Measurements from ENCODE around the gene WDR44. TPM values are rescaled to one million over a fixed set of nuclear protein-coding genes. Genes with fewer than 3 reads are reported as not detected.

Gene WDR44
- polyA plus RNA-seq, 1 experiment: 7.5 TPM

DNA sequence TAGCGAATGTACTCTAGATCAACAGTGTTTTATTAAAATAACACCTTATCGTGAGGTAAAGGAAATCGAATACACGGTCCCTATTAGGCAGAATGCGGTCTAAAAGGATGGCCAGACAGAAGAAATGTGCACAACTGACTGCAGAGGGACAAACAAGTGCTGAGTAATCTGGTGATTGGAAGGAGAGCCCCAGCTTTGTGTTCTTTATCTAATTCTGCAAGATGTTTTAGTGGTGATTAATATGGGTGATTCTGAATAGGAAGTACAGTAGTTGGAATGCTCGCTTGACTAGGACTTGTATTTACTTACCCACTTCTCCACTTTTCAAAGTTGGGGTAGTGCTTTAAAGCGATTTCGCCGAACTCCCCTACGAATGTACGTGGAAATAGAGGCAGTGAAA, 1.2 kb downstream of the WDR44 start:
- Histone ChIP-seq H3K4me3 (ENCODE audit: low read depth, low read length) (peak overlapping the region; percentile 78), H3K27me3 (ENCODE audit: control insufficient read depth, insufficient read depth, low read length) (no peaks in the 10 kb centered on the region), H3K36me3 (ENCODE audit: control insufficient read depth, insufficient read depth, low read length) (no peaks in the 10 kb centered on the region)
- no peak for DNase-seq (ENCODE audit: low read depth)
- POLR2A ChIA-PET: interaction anchor here (0.7 kb wide), 1 partner anchor 35 kb away, joined by 3 read pairs; no protein-coding TSS in a partner anchor
- CTCF ChIA-PET: interaction anchor here (0.7 kb wide), 1 partner anchor 103 kb away, joined by 3 read pairs; no protein-coding TSS in a partner anchor
- TF ChIP-seq, protein P1, sequence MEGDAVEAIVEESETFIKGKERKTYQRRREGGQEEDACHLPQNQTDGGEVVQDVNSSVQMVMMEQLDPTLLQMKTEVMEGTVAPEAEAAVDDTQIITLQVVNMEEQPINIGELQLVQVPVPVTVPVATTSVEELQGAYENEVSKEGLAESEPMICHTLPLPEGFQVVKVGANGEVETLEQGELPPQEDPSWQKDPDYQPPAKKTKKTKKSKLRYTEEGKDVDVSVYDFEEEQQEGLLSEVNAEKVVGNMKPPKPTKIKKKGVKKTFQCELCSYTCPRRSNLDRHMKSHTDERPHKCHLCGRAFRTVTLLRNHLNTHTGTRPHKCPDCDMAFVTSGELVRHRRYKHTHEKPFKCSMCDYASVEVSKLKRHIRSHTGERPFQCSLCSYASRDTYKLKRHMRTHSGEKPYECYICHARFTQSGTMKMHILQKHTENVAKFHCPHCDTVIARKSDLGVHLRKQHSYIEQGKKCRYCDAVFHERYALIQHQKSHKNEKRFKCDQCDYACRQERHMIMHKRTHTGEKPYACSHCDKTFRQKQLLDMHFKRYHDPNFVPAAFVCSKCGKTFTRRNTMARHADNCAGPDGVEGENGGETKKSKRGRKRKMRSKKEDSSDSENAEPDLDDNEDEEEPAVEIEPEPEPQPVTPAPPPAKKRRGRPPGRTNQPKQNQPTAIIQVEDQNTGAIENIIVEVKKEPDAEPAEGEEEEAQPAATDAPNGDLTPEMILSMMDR (IDR thresholded peaks at IDR 0.05; ENCODE audit: insufficient read depth, low read depth, low read length): no peak

DNA sequence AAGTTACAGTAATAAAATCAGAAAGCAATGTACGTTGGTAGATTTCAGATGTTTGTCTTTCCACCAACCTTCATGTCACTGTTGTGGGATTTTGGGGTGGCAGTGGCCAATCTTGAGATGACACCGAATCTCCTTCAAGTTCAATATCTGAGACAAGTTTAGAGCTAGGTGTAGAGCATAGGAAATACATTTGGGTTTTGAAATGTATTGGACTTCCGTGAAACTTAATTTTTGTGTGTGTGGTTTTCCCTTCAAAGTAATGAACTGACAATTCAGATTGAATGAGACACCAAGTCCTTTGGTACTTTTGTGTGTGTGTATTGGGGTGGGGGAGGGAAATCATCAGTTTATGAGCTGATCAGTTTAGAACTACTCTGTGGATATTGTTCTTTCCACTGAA, 1.8 kb downstream of the WDR44 start:
- ChIA-PET CTCF (no interaction called here), POLR2A (no interaction called here)
- DNase-seq (ENCODE audit: low read depth): no peak
- H3K27me3 ChIP-seq (ENCODE audit: control insufficient read depth, insufficient read depth, low read length): no peaks in the 10 kb centered on the region
- TF ChIP-seq, protein P1 (IDR thresholded peaks at IDR 0.05; ENCODE audit: insufficient read depth, low read depth, low read length): no peak
- H3K36me3 ChIP-seq (ENCODE audit: control insufficient read depth, insufficient read depth, low read length): no peaks in the 10 kb centered on the region
- H3K4me3 ChIP-seq (ENCODE audit: low read depth, low read length): peak overlapping the region; percentile 78

DNA sequence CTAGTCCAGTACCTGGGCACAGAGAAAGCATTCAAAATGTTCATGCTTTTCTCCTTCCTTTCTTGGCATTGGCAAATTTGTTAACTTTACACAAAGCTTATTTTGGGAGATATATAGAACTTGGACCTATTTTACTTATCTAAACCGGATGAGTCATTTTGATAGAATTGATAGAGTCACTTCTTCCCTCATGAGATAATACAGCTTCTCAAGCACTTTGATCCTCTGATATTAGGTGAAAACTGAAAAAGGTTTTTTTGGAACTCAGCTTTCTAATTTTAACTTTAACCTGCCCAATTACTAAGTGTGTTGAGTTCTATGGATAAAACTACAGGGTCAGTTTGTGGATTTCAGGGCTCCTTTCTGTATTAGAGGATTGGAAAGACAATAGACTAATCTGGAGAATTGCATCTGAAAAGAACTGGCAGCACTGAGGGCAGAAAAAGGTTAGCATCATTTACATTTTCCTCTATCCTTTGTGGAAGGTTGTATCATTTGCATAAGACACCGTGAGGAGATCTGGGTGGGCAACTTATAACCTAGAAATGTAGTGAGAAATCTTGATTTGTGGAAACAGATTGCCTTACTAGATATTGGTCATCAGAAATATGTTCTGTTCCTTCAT, 2.4 kb downstream of the WDR44 start:
- TF ChIP-seq, protein P1 (IDR thresholded peaks at IDR 0.05; ENCODE audit: insufficient read depth, low read depth, low read length): no peak
- Histone ChIP-seq H3K36me3 (ENCODE audit: control insufficient read depth, insufficient read depth, low read length) (no peaks in the 10 kb centered on the region), H3K4me3 (ENCODE audit: low read depth, low read length) (no peak overlapping the region; the same call in 1 of the 2 replicates), H3K27me3 (ENCODE audit: control insufficient read depth, insufficient read depth, low read length) (no peaks in the 10 kb centered on the region)
- CTCF ChIA-PET: no interaction called here
- no peak for DNase-seq (ENCODE audit: low read depth)
- POLR2A ChIA-PET: interaction anchor here (0.7 kb wide), 1 partner anchor 13 kb away, joined by 5 read pairs; no protein-coding TSS in a partner anchor

DNA sequence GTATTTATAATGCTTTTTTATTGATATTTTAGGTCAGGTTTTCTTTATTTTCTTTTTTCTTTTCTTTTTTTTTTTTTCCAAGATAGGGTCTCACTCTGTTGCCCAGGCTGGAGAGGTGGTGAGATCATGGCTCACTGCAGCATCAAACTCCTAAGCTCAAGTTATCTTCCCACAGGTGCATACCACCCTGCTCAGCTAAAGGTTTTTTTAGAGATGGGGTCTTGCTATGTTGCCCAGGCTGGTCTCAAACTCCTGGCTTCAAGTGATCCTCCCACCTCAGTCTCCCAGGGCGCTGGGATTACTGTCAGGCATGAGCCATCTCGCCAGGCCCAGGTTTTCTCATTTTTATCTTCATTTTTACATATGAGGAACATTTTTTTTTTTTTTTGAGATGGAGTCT, 3.3 kb downstream of the WDR44 start:
- POLR2A ChIA-PET: interaction anchor here (0.7 kb wide), 1 partner anchor 12 kb away, joined by 5 read pairs; no protein-coding TSS in a partner anchor
- DNase-seq (ENCODE audit: low read depth): no peak

DNA sequence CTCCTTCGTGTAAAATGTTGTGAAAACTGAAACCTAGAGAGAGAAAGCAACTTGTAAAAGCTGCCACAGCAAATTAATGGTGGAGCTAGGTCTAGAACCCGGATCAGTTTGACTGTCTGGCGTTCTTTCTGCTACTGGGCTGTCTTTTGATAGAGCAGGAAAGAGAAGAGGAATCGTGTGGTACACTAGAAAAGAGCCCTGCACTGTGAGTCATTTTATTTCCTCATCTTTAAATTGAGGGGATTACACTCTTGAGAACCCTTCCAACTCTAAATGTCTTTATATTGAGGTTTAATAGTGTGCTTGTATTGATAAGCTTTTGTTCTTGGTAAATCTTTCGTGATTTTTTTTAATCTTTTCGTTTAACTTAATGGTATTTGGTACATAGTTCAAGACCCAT, 4.3 kb downstream of the WDR44 start:
- no peak for DNase-seq (ENCODE audit: low read depth)
- H3K4me3 ChIP-seq (ENCODE audit: low read depth, low read length): no peak overlapping the region
- no peaks in the 10 kb centered on the region for H3K27me3 ChIP-seq (ENCODE audit: control insufficient read depth, insufficient read depth, low read length)
- ChIA-PET POLR2A (no interaction called here), CTCF (interaction anchor here (1.5 kb wide), 1 partner anchor 13 kb away, joined by 4 read pairs; no protein-coding TSS in a partner anchor)
- TF ChIP-seq, protein P1 (IDR thresholded peaks at IDR 0.05; ENCODE audit: insufficient read depth, low read depth, low read length): no peak
- H3K36me3 ChIP-seq (ENCODE audit: control insufficient read depth, insufficient read depth, low read length): no peaks in the 10 kb centered on the region

More for the DNA sequence above, 3.3 kb downstream of the WDR44 start:
- Histone ChIP-seq H3K36me3 (ENCODE audit: control insufficient read depth, insufficient read depth, low read length) (no peaks in the 10 kb centered on the region), H3K4me3 (ENCODE audit: low read depth, low read length) (no peak overlapping the region), H3K27me3 (ENCODE audit: control insufficient read depth, insufficient read depth, low read length) (no peaks in the 10 kb centered on the region)
- TF ChIP-seq, protein P1 (IDR thresholded peaks at IDR 0.05; ENCODE audit: insufficient read depth, low read depth, low read length): no peak
- CTCF ChIA-PET: interaction anchor here (0.6 kb wide), 1 partner anchor 882 kb away, joined by 3 read pairs; no protein-coding TSS in a partner anchor
